K562 (cell line): ENCODE measurements around the gene TAL1. TPM values are rescaled to one million over a fixed set of nuclear protein-coding genes. Genes with fewer than 3 reads are reported as not detected.

Experiments used
- ATF7 ChIP-seq: fragments of 450-650 bp; IDR thresholded peaks from 2 replicates; pipeline ENCODE4 v1.7.1; 2014; ENCODE audit warnings: mild to moderate bottlenecking, moderate library complexity
- DNMT1 ChIP-seq: fragments of 450-650 bp; IDR thresholded peaks from 2 replicates; pipeline ENCODE4 v1.6.1; 2016; ENCODE audit warnings: antibody characterized with exemption, mild to moderate bottlenecking
- EGR1 ChIP-seq: fragments of 450-650 bp; conservative IDR thresholded peaks from 2 replicates; pipeline ENCODE4 v1.6.1; 2017; ENCODE audit warnings: mild to moderate bottlenecking
- NCOA6 ChIP-seq: fragments of 450-650 bp; IDR thresholded peaks from 2 replicates; pipeline ENCODE4 v1.6.1; 2017; ENCODE audit warnings: mild to moderate bottlenecking
- NR2F6 ChIP-seq: fragments of 450-650 bp; formaldehyde crosslinking; IDR thresholded peaks from 2 replicates; pipeline ENCODE4 v1.4.0; 2020; ENCODE audit warnings: mild to moderate bottlenecking
- SNIP1 ChIP-seq: fragments of 450-650 bp; IDR thresholded peaks from 2 replicates; pipeline ENCODE4 v1.7.1; 2017; ENCODE audit warnings: low read depth, mild to moderate bottlenecking
- TCF3 ChIP-seq: sonication (generic); formaldehyde crosslinking; IDR thresholded peaks from 2 replicates; pipeline ENCODE4 v1.4.0; 2020; ENCODE audit warnings: mild to moderate bottlenecking, missing genetic modification reagents
- TRIM24 ChIP-seq, 2 experiments: fragments of 450-650 bp; IDR thresholded peaks; 2 replicates each; pipeline ENCODE4 v1.6.1; 2016
- ZKSCAN8 ChIP-seq: fragments of 200-800 bp; sonication (Bioruptor generic); IDR thresholded peaks from 2 replicates; pipeline ENCODE4 v1.6.1; 2016; ENCODE audit warnings: missing genetic modification characterization, missing compliant biosample characterization
- ZNF197 ChIP-seq: fragments of 200-800 bp; sonication (Bioruptor generic); IDR thresholded peaks from 2 replicates; pipeline ENCODE4 v1.6.1; 2016; ENCODE audit warnings: low read depth, missing genetic modification characterization, missing compliant biosample characterization
- ZNF41 ChIP-seq: fragments of 250-450 bp; sonication (Bioruptor Pico); conservative IDR thresholded peaks from 2 replicates; pipeline ENCODE4 v1.4.0; 2020; ENCODE audit warnings: mild to moderate bottlenecking
- polyA plus RNA-seq, 8 experiments: library from polyadenylated mRNA; depleted of rRNA in 4 of 8; stranded (reverse) in 5 of 8; unstranded in 3 of 8; fragments of >200 nt; fragmentation: Nextera tagmentation in 2 of 8; fragmentation: Illumina TruSeq in 1 of 8; extraction: Ambion mirVana in 2 of 8; extraction: Trizol in 1 of 8; gene quantifications; 2 replicates each; pipeline versions ENCODE4 v1.2.1 to v1.2.3, GENCODE V29; 2011 to 2014; ENCODE audit warnings: inconsistent platforms in 1 of 8, missing spikeins in 1 of 8
- total RNA-seq, 7 experiments: library from RNA; depleted of rRNA in 6 of 7; stranded (reverse); fragments of >200 nt in 6 of 7; fragmentation: Illumina TruSeq in 2 of 7; extraction: Trizol in 2 of 7; gene quantifications; 2 replicates each; pipeline versions ENCODE4 v1.2.1 to v1.2.3, GENCODE V29; 2011 to 2021; ENCODE audit warnings: low replicate concordance in 1 of 7
- TF ChIP-seq, protein P1 (sequence below): sonication (generic); formaldehyde crosslinking; IDR thresholded peaks from 2 replicates; pipeline ENCODE4 v1.8.0; 2022; ENCODE audit warnings: mild to moderate bottlenecking, missing genetic modification reagents, borderline replicate concordance
- TF ChIP-seq, protein P2 (sequence below), 2 experiments: fragments of 450-650 bp; formaldehyde crosslinking in 1 of 2; IDR thresholded peaks; 2 replicates each; pipeline versions ENCODE4 v1.4.0 to v1.6.1; 2014 to 2020; ENCODE audit warnings: mild to moderate bottlenecking in 2 of 2, borderline replicate concordance in 1 of 2, low read depth in 1 of 2
- TF ChIP-seq, protein P3 (sequence below): fragments of 250-450 bp; sonication (Bioruptor Pico); IDR thresholded peaks from 2 replicates; pipeline ENCODE4 v1.5.0; 2021; ENCODE audit warnings: mild to moderate bottlenecking, borderline replicate concordance
- TF ChIP-seq, protein P4 (sequence below): fragments of 450-650 bp; formaldehyde crosslinking; IDR thresholded peaks from 2 replicates; pipeline ENCODE4 v1.4.0; 2020; ENCODE audit warnings: mild to moderate bottlenecking, moderate library complexity

TAL1 gene
- total and polyA plus RNA-seq, 9 of the 15 experiments (the other 6 are each of a cell fraction or from before 2014, with no cell fraction given): 18.5 to 106 (median 59.7) TPM

DNA sequence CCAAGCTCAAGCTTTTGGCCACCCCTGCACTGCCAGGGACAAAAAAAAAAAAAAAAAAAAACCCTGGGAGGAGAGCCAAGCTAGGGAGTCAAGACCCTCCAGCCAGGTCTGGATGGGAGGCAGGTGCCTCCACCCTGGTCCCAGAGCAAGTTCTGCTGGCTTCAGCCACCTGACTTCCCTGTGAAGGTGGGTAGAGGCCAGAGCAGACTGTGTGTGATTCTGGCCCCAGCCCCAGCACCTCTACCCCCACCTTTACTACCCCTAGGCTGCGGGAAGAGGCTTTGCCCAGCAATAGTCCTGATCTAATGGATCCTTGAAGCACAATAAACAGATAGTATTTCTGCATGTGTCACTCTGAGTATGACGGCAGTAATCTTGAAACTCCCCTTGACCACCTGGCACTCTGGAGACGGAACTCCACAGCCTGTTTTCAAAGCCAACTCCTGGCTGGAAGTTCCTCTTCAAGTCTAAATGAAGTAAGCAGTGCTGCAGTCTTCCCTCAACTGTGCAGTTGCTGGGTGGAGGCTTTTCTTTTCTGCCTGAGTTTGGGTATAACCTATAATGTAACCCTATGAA is 51.9 kb downstream of the TAL1 start (continued):
- TF ChIP-seq, protein P1, sequence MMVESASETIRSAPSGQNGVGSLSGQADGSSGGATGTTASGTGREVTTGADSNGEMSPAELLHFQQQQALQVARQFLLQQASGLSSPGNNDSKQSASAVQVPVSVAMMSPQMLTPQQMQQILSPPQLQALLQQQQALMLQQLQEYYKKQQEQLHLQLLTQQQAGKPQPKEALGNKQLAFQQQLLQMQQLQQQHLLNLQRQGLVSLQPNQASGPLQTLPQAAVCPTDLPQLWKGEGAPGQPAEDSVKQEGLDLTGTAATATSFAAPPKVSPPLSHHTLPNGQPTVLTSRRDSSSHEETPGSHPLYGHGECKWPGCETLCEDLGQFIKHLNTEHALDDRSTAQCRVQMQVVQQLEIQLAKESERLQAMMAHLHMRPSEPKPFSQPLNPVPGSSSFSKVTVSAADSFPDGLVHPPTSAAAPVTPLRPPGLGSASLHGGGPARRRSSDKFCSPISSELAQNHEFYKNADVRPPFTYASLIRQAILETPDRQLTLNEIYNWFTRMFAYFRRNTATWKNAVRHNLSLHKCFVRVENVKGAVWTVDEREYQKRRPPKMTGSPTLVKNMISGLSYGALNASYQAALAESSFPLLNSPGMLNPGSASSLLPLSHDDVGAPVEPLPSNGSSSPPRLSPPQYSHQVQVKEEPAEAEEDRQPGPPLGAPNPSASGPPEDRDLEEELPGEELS (CRISPR knock-in tag): no peak; the same call in 1 of the 2 replicates
- TF ChIP-seq DNMT1 (no peak), ATF7 (0 out of 2 replicates have a peak, but pooled peaks have one; percentile 14), EGR1 (no peak), TCF3 (CRISPR knock-in tag) (peak; percentile 77), NR2F6 (CRISPR knock-in tag) (no peak), ZKSCAN8 (CRISPR knock-in tag) (no peak), ZNF41 (CRISPR knock-in tag) (no peak), TRIM24 (IDR thresholded peaks at IDR 0.05) (no peak), NCOA6 (no peak), SNIP1 (no peak), ZNF197 (CRISPR knock-in tag) (no peak)
- TF ChIP-seq, protein P2, sequence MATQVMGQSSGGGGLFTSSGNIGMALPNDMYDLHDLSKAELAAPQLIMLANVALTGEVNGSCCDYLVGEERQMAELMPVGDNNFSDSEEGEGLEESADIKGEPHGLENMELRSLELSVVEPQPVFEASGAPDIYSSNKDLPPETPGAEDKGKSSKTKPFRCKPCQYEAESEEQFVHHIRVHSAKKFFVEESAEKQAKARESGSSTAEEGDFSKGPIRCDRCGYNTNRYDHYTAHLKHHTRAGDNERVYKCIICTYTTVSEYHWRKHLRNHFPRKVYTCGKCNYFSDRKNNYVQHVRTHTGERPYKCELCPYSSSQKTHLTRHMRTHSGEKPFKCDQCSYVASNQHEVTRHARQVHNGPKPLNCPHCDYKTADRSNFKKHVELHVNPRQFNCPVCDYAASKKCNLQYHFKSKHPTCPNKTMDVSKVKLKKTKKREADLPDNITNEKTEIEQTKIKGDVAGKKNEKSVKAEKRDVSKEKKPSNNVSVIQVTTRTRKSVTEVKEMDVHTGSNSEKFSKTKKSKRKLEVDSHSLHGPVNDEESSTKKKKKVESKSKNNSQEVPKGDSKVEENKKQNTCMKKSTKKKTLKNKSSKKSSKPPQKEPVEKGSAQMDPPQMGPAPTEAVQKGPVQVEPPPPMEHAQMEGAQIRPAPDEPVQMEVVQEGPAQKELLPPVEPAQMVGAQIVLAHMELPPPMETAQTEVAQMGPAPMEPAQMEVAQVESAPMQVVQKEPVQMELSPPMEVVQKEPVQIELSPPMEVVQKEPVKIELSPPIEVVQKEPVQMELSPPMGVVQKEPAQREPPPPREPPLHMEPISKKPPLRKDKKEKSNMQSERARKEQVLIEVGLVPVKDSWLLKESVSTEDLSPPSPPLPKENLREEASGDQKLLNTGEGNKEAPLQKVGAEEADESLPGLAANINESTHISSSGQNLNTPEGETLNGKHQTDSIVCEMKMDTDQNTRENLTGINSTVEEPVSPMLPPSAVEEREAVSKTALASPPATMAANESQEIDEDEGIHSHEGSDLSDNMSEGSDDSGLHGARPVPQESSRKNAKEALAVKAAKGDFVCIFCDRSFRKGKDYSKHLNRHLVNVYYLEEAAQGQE (IDR thresholded peaks at IDR 0.05; ENCODE audit: borderline replicate concordance): no peak
- TF ChIP-seq, protein P2 (CRISPR knock-in tag; IDR thresholded peaks at IDR 0.05; ENCODE audit: low read depth): no peak
- TF ChIP-seq, protein P3, sequence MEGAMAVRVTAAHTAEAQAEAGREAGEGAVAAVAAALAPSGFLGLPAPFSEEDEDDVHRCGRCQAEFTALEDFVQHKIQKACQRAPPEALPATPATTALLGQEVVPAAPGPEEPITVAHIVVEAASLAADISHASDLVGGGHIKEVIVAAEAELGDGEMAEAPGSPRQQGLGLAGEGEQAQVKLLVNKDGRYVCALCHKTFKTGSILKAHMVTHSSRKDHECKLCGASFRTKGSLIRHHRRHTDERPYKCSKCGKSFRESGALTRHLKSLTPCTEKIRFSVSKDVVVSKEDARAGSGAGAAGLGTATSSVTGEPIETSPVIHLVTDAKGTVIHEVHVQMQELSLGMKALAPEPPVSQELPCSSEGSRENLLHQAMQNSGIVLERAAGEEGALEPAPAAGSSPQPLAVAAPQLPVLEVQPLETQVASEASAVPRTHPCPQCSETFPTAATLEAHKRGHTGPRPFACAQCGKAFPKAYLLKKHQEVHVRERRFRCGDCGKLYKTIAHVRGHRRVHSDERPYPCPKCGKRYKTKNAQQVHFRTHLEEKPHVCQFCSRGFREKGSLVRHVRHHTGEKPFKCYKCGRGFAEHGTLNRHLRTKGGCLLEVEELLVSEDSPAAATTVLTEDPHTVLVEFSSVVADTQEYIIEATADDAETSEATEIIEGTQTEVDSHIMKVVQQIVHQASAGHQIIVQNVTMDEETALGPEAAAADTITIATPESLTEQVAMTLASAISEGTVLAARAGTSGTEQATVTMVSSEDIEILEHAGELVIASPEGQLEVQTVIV (CRISPR knock-in tag): no peak
- TF ChIP-seq, protein P4, sequence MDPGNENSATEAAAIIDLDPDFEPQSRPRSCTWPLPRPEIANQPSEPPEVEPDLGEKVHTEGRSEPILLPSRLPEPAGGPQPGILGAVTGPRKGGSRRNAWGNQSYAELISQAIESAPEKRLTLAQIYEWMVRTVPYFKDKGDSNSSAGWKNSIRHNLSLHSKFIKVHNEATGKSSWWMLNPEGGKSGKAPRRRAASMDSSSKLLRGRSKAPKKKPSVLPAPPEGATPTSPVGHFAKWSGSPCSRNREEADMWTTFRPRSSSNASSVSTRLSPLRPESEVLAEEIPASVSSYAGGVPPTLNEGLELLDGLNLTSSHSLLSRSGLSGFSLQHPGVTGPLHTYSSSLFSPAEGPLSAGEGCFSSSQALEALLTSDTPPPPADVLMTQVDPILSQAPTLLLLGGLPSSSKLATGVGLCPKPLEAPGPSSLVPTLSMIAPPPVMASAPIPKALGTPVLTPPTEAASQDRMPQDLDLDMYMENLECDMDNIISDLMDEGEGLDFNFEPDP: no peak
